Endothelial cell of umbilical vein (primary cell): Measurements from ENCODE around the gene KRTAP24-1. TPM values are rescaled to one million over a fixed set of nuclear protein-coding genes. Genes with fewer than 3 reads are reported as not detected.

Experiments used
- BruUV-seq: library from RNA; stranded (reverse); fragments of 400-500 nt; replicated peaks from 2 replicates; lab custom pipeline; 2021; lab: Mats Ljungman, UMichigan
- CTCF ChIA-PET: fragments of 300-600, 350-600 bp; sonication (Branson Sonifier 250); formaldehyde crosslinking; loops from one replicate; lab custom pipeline; 2021; ENCODE audit warnings: antibody characterized with exemption, inconsistent platforms; lab: Charles Lee
- POLR2A ChIA-PET: fragments of 300-600, 350-600 bp; sonication (Branson Sonifier 250); formaldehyde crosslinking; loops from one replicate; lab custom pipeline; 2021; ENCODE audit warnings: antibody characterized with exemption, inconsistent platforms; lab: Charles Lee
- DNase-seq: peaks from one replicate; pipeline ENCODE4 v3.0.0-alpha.2; 2011; ENCODE audit warnings: low read depth, low spot score
- FAIRE-seq: peaks from 2 replicates; lab custom pipeline; 2011; peaks lifted over from hg19 to GRCh38; lab: Jason Lieb, UNC
- H2AFZ ChIP-seq: 2 replicates; pipeline ENCODE4 v1.6.0; 2012; ENCODE audit warnings: low read depth, low read length, control low read depth, inconsistent platforms
- H3K27ac ChIP-seq: 2 replicates; pipeline ENCODE4 v1.5.1; 2011; ENCODE audit warnings: low read depth, mild to moderate bottlenecking, control low read depth, low read length, moderate library complexity; ENCODE audit not compliant: insufficient read depth
- H3K27me3 ChIP-seq, 2 experiments: 2 replicates each; pipeline versions ENCODE4 v1.6.0 to v1.6.1; 2011; ENCODE audit warnings: low read length in 2 of 2, mixed read lengths in 1 of 2; ENCODE audit not compliant: control insufficient read depth in 2 of 2, insufficient read depth in 2 of 2
- H3K36me3 ChIP-seq, 2 experiments: 2 replicates in 1 of 2; 3 replicates in 1 of 2; pipeline ENCODE4 v1.5.1; 2011; ENCODE audit warnings: low read length in 2 of 2, mild to moderate bottlenecking in 1 of 2, moderate library complexity in 1 of 2; ENCODE audit not compliant: control insufficient read depth in 2 of 2, insufficient read depth in 2 of 2; ENCODE audit errors: extremely low read depth in 1 of 2
- H3K4me1 ChIP-seq: 3 replicates; pipeline ENCODE4 v1.5.1; 2011; ENCODE audit warnings: mild to moderate bottlenecking, low read length; ENCODE audit not compliant: control insufficient read depth, insufficient read depth; ENCODE audit errors: extremely low read depth
- H3K4me2 ChIP-seq: 2 replicates; pipeline ENCODE4 v1.6.1; 2011; ENCODE audit warnings: low read length, control low read depth, mixed read lengths; ENCODE audit not compliant: insufficient read depth
- H3K4me3 ChIP-seq, 3 experiments: fragments of 200-600 bp in 1 of 3; sonication (generic), shearing (Covaris generic) in 1 of 3; replicated peaks in 1 of 3; 2 replicates each; pipeline ENCODE4 v1.5.1; 2011 to 2016; ENCODE audit warnings: control low read depth in 3 of 3, low read length in 3 of 3, mild to moderate bottlenecking in 2 of 3, inconsistent platforms in 1 of 3, low read depth in 1 of 3, moderate library complexity in 1 of 3; ENCODE audit not compliant: insufficient read depth in 1 of 3
- H3K79me2 ChIP-seq: 2 replicates; pipeline ENCODE4 v1.6.0; 2012; ENCODE audit warnings: low read length, inconsistent platforms; ENCODE audit not compliant: control insufficient read depth, insufficient read depth
- H3K9ac ChIP-seq: replicated peaks from 2 replicates; pipeline ENCODE3; 2011; ENCODE audit warnings: low read length, control low read depth; ENCODE audit not compliant: insufficient read depth; ENCODE audit errors: extremely low read depth
- H3K9me1 ChIP-seq: replicated peaks from 3 replicates; pipeline ENCODE4 v1.6.0; 2011; ENCODE audit warnings: mild to moderate bottlenecking, low read length; ENCODE audit not compliant: control insufficient read depth, insufficient read depth; ENCODE audit errors: extremely low read depth
- H3K9me3 ChIP-seq: replicated peaks from 2 replicates; pipeline ENCODE4 v1.5.1; 2012; ENCODE audit warnings: low read length, inconsistent platforms; ENCODE audit not compliant: control insufficient read depth, insufficient read depth
- H4K20me1 ChIP-seq: replicated peaks from 2 replicates; pipeline ENCODE3; 2011; ENCODE audit warnings: mild to moderate bottlenecking, low read length; ENCODE audit not compliant: control insufficient read depth, insufficient read depth; ENCODE audit errors: extremely low read depth
- EZH2 ChIP-seq: IDR thresholded peaks from 2 replicates; pipeline ENCODE4 v1.6.1; 2012; ENCODE audit warnings: borderline replicate concordance, low read depth, mild to moderate bottlenecking, moderate library complexity, low read length, inconsistent platforms; ENCODE audit not compliant: severe bottlenecking
- FOS ChIP-seq: IDR thresholded peaks from 2 replicates; pipeline ENCODE4 v1.6.1; 2011; ENCODE audit warnings: mild to moderate bottlenecking, low read length, moderate library complexity, borderline replicate concordance; ENCODE audit not compliant: insufficient read depth
- GATA2 ChIP-seq: IDR thresholded peaks from 2 replicates; pipeline ENCODE4 v1.7.0; 2011; ENCODE audit warnings: low read depth, mild to moderate bottlenecking, moderate library complexity, mixed read lengths, low read length; ENCODE audit not compliant: insufficient read length, insufficient read depth
- JUN ChIP-seq: IDR thresholded peaks from 2 replicates; pipeline ENCODE4 v1.6.1; 2011; ENCODE audit warnings: borderline replicate concordance, low read depth; ENCODE audit not compliant: insufficient read length, insufficient read depth
- MYC ChIP-seq: IDR thresholded peaks from one replicate; pipeline ENCODE4 v1.6.1; 2011; ENCODE audit warnings: mild to moderate bottlenecking, low read depth, low read length
- POLR2A ChIP-seq: IDR thresholded peaks from 2 replicates; pipeline ENCODE4 v1.6.1; 2012; ENCODE audit warnings: low read depth, mild to moderate bottlenecking, control low read depth, low read length
- POLR2AphosphoS5 ChIP-seq: IDR thresholded peaks from 2 replicates; pipeline ENCODE4 v1.6.1; 2012; ENCODE audit warnings: low read depth, mild to moderate bottlenecking, control low read depth, low read length, moderate library complexity; ENCODE audit not compliant: insufficient read depth
- dilution Hi-C: fragments of 300-500 bp; cut with MboI; formaldehyde crosslinking; loops from one replicate; pipeline ENCODE4 v1.15.0; 2019; ENCODE audit warnings: low sequenced_read_pairs; ENCODE audit not compliant: extremely low pct_ligation_motif_present
- intact Hi-C: fragments of 100-400 bp; cut with micrococcal nuclease; formaldehyde crosslinking; loops from one replicate; pipeline ENCODE4 v1.10.0; 2022
- polyA plus RNA-seq, 4 experiments: library from polyadenylated mRNA; depleted of rRNA in 3 of 4; stranded (reverse) in 3 of 4; unstranded in 1 of 4; fragments of >200 nt; gene quantifications; 2 replicates each; pipeline versions ENCODE4 v1.2.1 to v1.2.3, GENCODE V29; 2011 to 2012; ENCODE audit warnings: missing spikeins in 1 of 4
- total RNA-seq: library from RNA; stranded (reverse); gene quantifications from 2 replicates; pipeline ENCODE4 v1.2.3, GENCODE V29; 2021
- TF ChIP-seq, protein P1 (sequence below), 2 donors: IDR thresholded peaks; 1 replicate in 1 of 2; 2 replicates in 1 of 2; pipeline ENCODE4 v1.5.1; 2011; ENCODE audit warnings: low read length in 2 of 2, mild to moderate bottlenecking in 2 of 2, moderate library complexity in 2 of 2, control low read depth in 1 of 2, inconsistent platforms in 1 of 2, low read depth in 1 of 2; ENCODE audit not compliant: insufficient read depth in 1 of 2; ENCODE audit errors: extremely low read depth in 1 of 2
- TF ChIP-seq, protein P2 (sequence below): IDR thresholded peaks from 2 replicates; pipeline ENCODE4 v1.6.1; 2011; ENCODE audit not compliant: insufficient read depth, insufficient read length

Gene KRTAP24-1
- total and polyA plus RNA-seq, 2 donors (not counting 3 experiments of a cell fraction or from before 2014, with no cell fraction given) = not detected

DNA sequence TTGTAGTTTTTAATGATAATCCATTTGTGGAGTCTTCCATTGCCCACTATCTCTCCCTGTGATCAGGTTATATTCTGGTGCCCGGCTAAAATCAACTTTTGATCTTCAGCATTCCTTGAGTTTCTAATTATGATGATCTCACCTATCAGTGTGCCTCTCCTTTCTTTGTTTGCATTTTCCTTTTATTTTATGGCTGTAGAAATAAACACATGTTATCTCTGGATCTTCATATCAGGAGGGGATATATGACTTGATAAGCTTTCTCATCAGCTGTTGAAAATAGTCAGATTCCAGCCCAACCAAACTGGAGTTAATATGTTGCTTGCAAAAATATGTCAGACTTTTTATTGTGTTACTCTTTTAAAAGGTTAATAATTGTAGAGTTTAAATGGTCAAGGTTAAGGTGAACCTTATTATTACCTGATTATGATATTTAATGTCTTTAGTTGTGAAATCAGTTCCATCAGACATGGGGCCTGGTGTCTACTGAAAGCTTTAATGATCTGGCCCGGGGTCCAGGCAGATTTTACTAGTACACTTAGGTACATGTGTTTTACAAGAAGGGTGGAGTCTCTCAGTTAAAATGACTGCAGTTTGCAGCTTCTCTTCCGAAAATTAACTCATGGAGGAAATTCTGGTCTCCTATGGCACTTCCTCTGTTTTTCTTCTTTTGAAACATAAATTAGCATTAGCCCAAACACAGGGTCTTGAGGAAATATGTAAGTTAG lies 12.8 kb downstream of the KRTAP24-1 start:
- no peak overlapping the region for H3K4me3 ChIP-seq
- H3K27me3 ChIP-seq = no peaks in the 10 kb centered on the region
- ChIA-PET POLR2A (no interaction called here), CTCF (no interaction called here)
- no peak overlapping the region for H2AFZ ChIP-seq
- no peak for DNase-seq
- dilution Hi-C loops (no loop called here), intact Hi-C loops (no loop called here)
- BruUV-seq = no TSS peak
- H3K27ac ChIP-seq = no peak overlapping the region
- H3K9me1 ChIP-seq = no peaks in the 10 kb centered on the region
- H3K9me3 ChIP-seq = peaks cover 9% of the 10 kb centered on the region
- no peak for TF ChIP-seq GATA2
- no peak for TF ChIP-seq MYC
- no peak for TF ChIP-seq FOS
- H3K4me2 ChIP-seq = no peak overlapping the region
- H4K20me1 ChIP-seq = no peaks in the 10 kb centered on the region
- no peak overlapping the region for H3K9ac ChIP-seq
- FAIRE-seq = no peak
- no peaks in the 10 kb centered on the region for H3K36me3 ChIP-seq
- H3K4me1 ChIP-seq = no peaks in the 10 kb centered on the region
- no peaks in the 10 kb centered on the region for H3K79me2 ChIP-seq

DNA sequence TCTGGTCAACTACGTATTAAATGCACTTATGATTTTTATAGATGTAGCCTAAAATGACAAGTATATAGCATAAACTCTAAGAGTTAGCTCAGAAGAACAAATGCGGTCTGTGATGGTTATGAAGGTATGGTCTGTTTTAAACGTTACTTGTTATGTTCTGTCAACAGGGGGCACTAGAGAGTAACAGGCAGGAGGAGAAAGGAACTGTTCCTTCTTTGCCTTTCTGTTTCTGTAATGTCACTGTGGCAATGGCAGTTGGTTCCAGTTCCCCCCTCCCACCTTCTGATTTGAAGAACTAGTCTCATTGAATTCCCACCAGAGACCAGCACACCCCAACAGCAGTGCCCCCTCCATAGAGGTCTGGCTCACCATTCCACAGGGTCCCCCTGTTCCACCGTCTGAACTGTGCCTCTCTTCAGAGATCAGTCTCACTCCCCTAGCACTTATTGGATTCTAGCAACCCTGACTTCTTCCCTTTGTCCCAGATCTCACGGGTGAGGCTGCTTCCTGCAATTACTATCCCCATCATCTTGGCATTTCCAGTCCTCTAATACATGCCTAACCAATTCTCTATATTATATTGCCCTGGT lies 14.0 kb downstream of the KRTAP24-1 start:
- Histone ChIP-seq H3K27me3 (no peaks in the 10 kb centered on the region), H3K9me3 (peaks cover 5% of the 10 kb centered on the region), H3K79me2 (no peaks in the 10 kb centered on the region), H3K9me1 (no peaks in the 10 kb centered on the region), H2AFZ (no peak overlapping the region), H3K4me1 (no peaks in the 10 kb centered on the region), H3K4me2 (no peak overlapping the region), H3K4me3 (no peak overlapping the region), H4K20me1 (no peaks in the 10 kb centered on the region), H3K36me3 (no peaks in the 10 kb centered on the region), H3K9ac (no peak overlapping the region), H3K27ac (no peak overlapping the region)
- DNase-seq (no peak), FAIRE-seq (no peak)
- ChIA-PET CTCF (no interaction called here), POLR2A (no interaction called here)
- intact Hi-C loops (no loop called here), dilution Hi-C loops (no loop called here)
- BruUV-seq = no TSS peak
- TF ChIP-seq, protein P1, sequence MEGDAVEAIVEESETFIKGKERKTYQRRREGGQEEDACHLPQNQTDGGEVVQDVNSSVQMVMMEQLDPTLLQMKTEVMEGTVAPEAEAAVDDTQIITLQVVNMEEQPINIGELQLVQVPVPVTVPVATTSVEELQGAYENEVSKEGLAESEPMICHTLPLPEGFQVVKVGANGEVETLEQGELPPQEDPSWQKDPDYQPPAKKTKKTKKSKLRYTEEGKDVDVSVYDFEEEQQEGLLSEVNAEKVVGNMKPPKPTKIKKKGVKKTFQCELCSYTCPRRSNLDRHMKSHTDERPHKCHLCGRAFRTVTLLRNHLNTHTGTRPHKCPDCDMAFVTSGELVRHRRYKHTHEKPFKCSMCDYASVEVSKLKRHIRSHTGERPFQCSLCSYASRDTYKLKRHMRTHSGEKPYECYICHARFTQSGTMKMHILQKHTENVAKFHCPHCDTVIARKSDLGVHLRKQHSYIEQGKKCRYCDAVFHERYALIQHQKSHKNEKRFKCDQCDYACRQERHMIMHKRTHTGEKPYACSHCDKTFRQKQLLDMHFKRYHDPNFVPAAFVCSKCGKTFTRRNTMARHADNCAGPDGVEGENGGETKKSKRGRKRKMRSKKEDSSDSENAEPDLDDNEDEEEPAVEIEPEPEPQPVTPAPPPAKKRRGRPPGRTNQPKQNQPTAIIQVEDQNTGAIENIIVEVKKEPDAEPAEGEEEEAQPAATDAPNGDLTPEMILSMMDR (IDR thresholded peaks at IDR 0.05; ENCODE audit: extremely low read depth in 1 of 2, insufficient read depth in 1 of 2, low read depth in 1 of 2, low read length in 2 of 2) = no peak
- TF ChIP-seq JUN (no peak), POLR2AphosphoS5 (no peak), GATA2 (no peak), MYC (no peak), FOS (no peak), EZH2 (no peak), POLR2A (no peak)
- TF ChIP-seq, protein P2, sequence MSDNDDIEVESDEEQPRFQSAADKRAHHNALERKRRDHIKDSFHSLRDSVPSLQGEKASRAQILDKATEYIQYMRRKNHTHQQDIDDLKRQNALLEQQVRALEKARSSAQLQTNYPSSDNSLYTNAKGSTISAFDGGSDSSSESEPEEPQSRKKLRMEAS = no peak
